Cardiac septum (tissue), 1 donor: Measurements from ENCODE around the gene MRPL9. TPM values are rescaled to one million over a fixed set of nuclear protein-coding genes. Genes with fewer than 3 reads are reported as not detected.
A peak's percentile ranks its signal among the peaks of the same experiment; 100 is the strongest.

Experiments used
- DNase-seq: peaks from one replicate; pipeline ENCODE4 v3.0.0-alpha.2; 2020; ENCODE audit warnings: low spot score
- intact Hi-C: fragments of 100-400 bp; cut with DNase I; formaldehyde crosslinking; loops from one replicate; pipeline ENCODE4 v1.14.0; 2022
- total RNA-seq: library from RNA; stranded (reverse); fragmentation: NEBNext Ultra II Directional; extraction: Animal tissue kit (Norgen Biotek cat#: 25700); gene quantifications from one replicate; pipeline ENCODE4 v1.2.1, GENCODE V29; 2021
- donor health status: DM: no; HTN: no; CAD: no.

MRPL9 gene
- total RNA-seq, 1 donor from 2014 or later = 43.2 TPM

DNA sequence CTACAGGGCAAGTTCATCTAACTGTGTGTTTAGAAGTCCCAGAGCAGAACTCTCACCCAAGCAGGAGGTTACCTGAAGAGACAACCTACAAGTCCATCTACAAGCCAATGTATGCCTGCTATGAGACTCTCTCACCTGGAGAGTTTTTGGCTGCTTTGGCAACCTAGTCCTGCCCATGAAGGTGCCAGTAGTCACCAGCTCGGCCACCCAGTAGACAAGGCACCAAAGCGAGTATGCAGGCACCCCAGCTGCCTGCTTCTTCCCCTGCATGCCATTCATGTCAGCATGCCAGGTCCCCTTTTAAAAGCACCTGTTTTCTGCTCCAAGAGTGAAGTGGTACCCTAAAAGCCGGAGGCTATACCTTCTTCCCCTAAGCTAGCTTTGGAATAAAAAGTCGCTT, 21.8 kb downstream of the MRPL9 start:
- intact Hi-C loops = no loop called here
- peak; percentile 46 for DNase-seq

DNA sequence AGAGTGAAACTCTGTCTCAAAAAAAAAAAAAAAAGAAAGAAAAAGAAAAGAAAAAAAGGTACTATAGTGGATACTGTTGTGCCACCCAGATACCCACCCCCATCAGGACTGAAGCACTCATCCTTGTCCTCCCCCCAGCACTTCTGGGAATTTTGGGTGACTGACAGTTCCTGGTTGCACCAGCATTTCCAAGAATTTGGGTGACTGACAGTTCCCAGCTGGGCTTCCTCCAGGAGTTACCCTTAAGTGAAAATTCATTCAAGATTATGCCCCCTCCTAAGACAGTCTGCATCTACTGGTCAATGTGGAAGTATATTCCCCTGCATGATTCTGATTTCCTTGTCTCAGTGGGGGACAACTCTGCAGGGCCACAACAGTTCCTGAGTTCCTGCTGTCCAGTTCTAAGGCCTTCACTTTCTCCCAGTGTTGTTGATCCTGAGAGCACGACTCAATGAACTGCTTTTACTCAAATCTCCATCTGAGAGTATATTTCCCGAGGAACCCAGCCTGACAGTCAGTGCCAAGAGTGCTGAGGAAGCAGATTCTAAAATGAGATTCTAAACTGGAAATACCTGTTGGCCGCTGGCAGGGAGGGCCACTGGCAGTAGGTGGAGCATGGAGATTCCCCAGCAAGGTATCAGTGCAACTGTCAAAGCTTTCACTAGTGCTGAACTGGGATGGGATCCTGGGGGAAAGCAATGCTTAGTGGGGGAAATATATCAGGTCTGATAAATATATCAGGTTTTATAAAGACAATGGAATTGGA, 23.5 kb downstream of the MRPL9 start:
- peak; percentile 53 for DNase-seq
- intact Hi-C loops = loop anchor here (5.0 to 10.0 kb wide), 2 partner anchors 95 to 297 kb away; partner anchors contain the start of genes C2CD4D and RORC

DNA sequence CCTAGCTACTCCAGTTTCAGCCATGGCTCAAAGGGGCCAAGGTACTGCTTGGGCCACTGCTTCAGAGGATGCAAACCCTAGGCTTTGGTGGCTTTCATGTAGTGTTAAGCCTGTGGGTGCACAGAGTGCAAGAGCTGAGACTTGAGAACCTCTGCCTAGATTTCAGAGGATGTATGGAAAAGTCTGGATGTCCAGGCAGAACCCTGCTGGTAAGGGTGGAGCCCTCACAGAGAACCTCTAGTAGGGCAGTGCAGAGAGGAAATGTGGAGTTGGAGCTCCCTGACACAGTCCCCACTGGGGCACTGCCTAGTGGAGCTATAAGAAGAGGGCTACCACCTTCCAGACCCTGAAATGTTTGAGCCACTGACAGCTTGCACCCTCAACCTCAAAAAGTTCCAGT, 25.8 kb downstream of the MRPL9 start:
- DNase-seq = peak; percentile 24
- intact Hi-C loops = loop anchor here (5.0 to 10.0 kb wide), 2 partner anchors 97 to 295 kb away; partner anchors contain the start of genes C2CD4D and RORC

DNA sequence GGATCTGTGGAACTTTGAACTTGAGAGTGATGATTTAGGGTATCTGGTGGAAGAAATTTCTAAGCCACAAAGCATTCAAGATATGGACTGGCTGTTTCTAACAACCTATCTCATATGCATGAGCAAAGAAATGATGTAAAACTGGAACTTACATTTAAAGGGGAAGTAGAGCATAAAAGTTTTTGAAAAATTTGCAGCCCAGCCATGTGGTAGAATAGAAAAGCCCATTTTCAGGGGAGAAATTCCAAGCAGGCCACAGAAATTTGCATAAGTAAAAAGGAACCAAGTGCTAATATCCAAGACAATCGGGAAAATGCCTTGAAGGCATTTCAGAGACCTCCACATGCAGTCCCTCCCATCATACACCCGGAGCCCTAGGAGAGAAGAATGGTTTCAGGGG, 26.3 kb downstream of the MRPL9 start:
- DNase-seq = no peak
- intact Hi-C loops = loop anchor here (5.0 to 10.0 kb wide), 2 partner anchors 98 to 295 kb away; partner anchors contain the start of genes C2CD4D and RORC

DNA sequence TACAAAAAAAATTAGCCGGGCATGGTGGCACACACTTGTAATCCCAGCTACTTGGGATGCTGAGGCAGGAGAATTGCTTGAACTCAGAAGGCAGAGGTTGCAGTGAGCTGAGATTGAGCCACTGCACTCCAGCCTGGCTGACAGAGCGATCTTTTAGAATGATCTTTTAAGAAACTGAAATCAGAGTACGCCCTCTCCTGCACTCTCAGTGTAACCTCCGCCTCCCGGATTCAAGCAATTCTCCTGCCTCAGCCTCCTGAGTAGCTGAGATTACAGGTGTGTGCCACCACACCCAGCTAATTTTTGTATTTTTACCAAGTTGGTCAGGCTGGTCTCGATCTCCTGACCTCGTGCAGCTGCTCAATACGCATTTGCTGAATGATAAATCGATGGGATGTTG, 29.3 kb downstream of the MRPL9 start:
- intact Hi-C loops = loop anchor here (2.0 to 10.0 kb wide), 2 partner anchors 101 to 139 kb away; partner anchors contain the start of genes C2CD4D and RORC
- DNase-seq = peak; percentile 31

DNA sequence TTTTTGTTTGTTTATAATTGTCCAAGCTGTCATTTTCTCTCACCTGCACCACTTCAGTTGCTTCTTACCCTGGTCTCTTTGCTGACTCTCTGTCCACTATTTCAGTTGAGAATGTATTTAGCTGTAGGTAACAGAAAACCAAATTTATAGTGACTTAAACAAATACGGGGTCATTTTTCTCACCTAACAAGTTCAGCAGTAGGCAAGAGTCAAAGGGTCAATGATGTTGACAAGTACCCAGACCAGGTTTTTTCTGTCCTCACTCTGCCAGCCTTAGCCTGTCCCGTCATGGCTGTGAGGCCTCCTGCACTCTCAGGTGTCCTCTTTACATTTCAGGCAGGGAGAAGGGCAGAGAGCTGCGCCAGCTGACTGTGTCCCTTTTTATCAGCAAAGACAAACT, 30.2 kb downstream of the MRPL9 start:
- intact Hi-C loops = loop anchor here (10.0 kb wide), 1 partner anchor 102 kb away; the partner anchor contains the start of genes C2CD4D and RORC
- peak; percentile 29 for DNase-seq

DNA sequence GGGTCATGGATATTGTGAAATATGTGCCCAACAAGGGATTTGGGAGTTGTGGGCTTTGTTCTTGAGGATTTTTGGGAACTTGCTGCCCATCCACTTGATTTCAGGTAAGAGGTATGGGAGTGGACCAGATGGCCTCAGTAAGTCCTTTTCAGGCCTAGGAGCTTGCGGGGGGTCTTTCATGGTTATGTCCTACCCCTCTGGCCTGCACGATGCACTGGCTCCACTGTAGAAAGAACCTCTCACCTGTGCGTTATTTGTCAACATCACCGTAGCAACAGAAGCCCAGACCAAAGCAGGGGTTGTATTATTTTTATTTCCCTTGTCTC, 33.4 kb downstream of the MRPL9 start:
- DNase-seq = no peak
- intact Hi-C loops = loop anchor here (5.0 to 10.0 kb wide), 2 partner anchors 105 to 118 kb away; partner anchors contain the start of genes C2CD4D, RORC and SNX27

DNA sequence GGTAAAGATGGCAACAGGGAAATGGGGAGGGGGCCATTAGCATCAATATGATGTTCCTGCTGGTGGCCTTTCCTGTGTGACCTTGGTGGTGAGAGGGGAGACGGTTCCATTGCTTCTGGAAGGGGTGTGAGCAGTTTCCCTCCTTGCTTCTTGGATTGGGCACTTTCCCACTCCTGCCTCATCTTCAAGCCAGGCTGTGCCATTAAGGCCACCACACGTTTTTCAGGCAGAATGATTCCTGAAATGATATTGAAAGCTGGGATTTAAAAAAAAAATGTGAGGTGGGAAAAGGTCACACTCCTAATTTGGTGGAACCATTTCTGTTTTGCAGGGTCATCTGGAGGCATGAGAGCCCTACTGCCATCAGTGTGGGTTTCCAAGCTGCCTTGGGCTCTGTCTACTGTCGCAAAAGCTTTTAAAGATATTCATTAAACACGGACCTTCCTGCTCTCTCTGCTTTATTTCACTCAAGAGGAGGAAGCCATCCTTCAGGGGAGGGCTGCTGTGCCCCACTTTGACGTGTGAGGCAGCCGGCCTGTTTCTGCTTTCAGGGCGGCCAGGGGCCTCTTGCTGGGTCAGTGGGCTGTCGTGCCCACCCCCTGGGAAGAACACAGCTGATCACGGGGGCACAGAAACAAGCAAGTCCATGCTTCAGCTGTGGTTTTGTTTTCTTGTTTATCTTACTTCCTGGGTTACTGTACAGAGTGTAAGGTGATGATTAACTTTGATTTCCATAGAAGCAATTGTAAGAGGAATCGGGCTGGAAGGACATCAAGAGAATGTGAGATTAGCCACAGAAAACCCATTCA, 33.9 kb downstream of the MRPL9 start:
- intact Hi-C loops = loop anchor here (5.0 kb wide), 1 partner anchor 117 kb away; the partner anchor contains the start of gene SNX27
- peak; percentile 5 for DNase-seq

DNA sequence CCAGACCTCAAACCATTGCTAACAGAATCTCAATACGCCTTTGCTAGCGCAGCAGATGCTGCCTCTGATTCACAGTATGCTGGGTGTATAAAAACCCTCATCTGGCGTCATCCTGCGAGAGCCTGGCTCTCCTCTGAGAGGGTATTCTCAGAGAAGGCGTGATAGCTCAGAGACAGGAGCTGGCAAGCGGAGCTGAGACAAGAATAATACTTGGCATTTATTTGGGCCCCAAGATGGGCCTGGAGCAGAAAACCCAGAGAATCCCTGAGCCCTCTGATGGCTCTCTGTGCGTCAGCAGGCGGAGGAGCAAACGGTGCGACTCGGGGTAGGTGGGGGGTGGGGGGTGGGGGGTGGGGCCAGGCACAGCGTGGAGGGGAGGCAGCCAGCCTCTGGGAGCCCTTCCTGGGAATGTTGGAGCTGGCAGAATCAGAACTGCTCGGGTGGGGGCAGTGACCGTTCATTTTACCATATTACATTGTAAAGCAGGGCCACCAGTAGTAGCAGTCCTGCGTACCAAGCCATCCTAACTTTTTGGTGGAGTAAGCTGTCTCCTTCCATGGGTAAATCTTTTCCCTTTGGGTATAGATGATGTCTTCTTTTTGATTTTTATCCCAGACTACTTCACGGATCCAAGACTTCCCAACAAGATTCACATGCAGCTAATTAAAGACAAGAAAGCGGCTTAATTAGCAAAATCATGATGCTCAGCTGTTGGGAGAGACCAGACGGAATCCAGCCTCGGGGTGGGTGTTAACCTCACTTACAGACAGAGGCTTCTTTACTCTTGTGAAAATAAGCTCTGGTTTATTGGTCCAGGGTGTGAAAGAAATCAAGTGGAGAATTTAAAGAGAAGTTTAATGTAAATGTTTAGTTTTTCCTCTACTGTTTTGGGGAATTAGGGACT, 34.9 kb downstream of the MRPL9 start:
- intact Hi-C loops = loop anchor here (5.0 kb wide), 1 partner anchor 116 kb away; the partner anchor contains the start of gene SNX27
- DNase-seq = peak; percentile 70

DNA sequence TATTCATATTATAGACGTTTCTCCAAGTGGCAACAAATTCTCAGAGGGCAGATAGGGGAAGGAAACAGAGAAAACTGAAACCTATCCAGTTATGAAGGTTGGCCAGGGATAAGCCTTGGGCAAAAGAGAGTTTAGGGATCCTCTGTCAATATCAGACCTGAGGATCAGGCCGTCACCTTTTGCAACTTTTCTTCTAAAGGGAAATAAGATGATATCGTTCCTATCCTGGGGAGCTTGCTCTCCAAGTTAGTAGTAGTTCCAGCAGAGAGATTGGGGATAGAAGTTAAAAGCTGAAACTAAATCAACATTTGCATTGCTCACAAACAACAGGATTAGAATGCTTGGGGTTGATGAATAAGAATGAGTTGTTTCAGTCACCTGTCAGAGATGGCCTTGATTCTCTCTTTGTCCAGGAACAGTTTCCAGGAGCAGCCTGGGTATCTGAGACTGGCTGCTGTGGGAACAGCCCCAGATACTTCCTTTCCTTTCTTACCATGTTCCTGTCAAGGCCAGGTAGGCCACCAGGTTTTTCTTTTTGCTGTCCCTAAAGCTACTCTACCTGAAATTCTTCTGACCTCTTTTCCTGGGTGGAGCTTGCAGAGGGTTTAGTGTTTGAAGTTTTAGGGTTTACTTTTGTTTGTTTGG, 39.4 kb downstream of the MRPL9 start:
- no peak for DNase-seq
- intact Hi-C loops = no loop called here

DNA sequence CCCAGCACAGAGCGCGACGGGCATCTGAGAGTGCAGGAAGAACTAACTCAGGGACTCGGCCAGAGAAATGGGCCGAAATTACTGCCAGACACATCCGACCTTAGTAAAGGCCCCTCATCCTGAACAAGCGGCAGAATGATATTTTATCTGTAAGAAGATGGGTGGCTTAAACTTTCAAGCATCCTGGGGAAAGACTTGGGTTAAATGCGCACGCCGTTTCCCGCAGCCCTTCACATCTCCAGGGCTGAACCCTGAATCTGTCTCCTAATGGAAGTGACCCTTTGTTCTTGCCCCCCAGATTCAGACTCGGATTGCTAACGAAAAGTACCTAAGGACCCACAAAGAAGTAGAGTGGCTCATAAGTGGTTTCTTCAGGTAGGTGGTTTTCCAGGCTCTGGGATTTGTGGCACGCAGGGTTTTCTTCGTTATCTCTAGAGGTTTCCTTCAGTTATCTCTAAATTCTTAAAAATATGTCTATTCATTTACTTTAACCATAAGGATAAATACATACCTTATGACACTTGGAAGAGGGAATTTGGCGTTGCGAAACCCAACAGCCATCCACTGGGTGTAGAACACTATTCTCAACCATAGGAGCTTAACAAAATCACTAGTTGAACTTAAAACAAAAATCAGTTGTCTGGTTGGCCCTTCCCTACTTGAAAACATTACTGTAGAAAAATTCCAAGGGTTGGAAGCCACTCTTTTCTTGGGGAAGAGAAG, 41.3 kb downstream of the MRPL9 start:
- no peak for DNase-seq
- intact Hi-C loops = no loop called here

DNA sequence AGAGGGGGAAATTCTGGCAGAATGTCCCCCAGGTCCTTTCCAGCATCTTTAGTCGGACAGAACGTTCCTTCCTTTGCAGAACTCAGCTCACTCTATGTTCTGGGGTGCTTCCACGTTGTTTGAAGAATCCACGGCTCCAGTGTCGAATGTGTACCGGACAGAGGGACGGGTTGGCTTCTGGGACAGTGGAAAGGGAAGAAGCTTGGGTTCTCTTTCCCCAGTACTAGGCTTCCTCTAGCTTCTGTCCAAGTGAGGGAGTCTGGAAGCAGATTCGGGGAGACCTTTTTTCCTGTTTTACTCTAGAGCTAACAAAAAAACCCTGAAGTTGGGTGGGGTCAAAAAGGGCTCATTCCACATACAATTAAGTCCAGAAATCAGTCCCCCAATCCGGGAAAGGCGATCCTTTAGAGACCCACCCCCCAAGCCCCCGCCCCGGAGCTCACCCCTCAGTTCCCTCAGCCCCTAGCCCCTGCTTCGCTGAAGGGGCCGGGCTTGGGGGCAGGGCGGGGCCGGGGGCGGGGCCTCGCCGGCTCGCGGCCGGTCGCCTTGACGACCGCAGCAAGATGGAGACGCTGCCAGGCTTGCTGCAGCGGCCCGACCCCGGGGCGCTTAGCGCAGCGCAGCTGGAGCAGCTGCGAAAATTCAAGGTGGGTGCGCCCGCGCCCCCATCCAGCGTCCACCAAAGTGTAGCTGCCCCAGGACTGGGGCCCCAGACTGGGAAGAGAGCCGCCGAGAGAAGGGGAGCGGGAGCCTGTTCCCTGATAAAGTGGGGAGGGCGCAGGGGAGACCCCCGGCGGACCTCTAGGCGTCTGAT, 42.1 kb downstream of the MRPL9 start, which contains the start of gene RIIAD1:
Gene RIIAD1 (plus strand): TSS at position 549 of the 814 bp plus-strand sequence. CDS start 15 bp downstream, at position 564.
- intact Hi-C loops = no loop called here
- DNase-seq = peak; percentile 71

DNA sequence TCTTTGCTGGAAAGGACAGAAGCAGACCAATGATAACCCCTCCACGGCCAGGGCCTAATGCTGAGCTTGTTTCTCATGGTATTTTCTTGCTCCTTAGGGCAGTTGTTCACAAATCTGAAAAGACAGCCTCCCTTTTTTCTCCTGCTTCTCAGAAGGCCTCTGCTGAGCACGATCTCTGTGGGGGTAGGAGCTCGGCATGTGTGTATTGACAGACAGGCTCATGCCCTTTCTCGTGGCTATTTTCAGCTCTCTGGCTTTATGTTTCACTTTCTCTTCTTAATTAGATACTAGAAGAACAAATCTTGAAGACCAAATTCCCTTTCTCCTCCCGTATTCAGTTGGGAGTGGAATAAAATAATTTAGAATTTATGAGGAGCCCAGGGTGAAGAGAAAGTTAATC, 42.7 kb downstream of the MRPL9 start:
- peak; percentile 67 for DNase-seq
- intact Hi-C loops = no loop called here

DNA sequence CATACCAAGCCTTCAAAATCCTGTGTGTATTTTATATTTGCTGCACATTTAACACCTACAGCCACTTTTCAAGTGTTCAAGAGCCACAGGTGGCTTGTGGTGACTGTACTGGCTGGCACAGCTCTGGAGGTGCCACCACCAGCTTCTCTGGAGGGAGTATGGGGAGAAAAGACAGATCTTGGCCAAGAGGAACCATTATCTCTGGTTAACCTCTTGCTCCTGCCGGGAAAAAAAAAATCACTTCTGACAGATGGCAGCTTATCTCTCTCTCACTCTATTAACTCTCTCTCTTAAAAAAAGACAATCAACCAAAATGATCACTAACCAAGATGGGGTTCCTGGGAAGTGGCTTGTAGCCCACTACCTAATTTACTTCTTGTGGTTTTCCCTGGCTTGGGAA, 43.2 kb downstream of the MRPL9 start:
- intact Hi-C loops = no loop called here

DNA sequence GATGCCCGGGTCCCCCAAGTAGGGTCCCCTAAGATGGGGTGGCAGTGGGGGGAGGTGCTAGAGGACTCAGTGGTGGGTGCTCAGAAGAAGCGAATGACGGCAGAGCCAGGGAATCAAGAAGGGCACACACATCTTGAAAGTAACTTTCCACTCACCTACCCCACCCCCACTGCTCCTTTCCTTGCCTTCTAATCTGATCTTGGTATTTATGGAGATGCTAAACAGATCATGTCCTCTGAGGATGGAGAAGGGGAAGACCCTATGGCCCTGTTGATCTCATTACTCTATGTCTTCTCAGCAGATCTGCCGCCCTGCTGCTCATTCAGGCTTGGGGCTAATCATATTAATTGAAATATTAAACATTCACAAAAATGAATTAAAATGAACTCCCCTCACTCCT, 44.6 kb downstream of the MRPL9 start:
- intact Hi-C loops = no loop called here

More for the DNA sequence above, 43.2 kb downstream of the MRPL9 start:
- no peak for DNase-seq

DNA sequence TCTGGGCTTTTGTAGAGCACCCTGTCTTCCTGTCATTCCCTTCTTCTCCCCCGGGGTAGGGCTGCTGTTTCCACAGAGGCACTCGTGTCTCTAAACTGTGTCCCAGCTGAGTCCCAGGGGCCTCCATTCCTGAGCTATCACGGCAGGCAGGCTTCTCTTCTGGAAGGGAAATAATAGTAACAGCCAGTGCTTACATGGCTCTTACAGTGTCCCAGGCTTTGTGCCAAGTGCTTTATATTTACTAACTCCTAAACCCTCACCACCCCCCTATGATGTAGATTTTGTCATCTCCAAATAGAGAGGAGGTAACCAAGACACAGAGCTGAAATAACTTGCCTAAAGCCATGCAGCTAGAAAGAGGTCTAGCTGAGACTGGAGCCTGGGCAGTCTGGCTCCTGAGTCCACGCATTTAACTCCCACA, 45.3 kb downstream of the MRPL9 start:
- DNase-seq = no peak
- intact Hi-C loops = no loop called here

More for the DNA sequence above, 44.6 kb downstream of the MRPL9 start:
- DNase-seq = no peak
